Activated gamma-delta T cell treated with Interleukin-2 at 50 U/mL for 16 hours (primary cell): ENCODE data around the gene ACTN3.

ENCODE experiments used
- DNase-seq: peaks from one replicate; pipeline ENCODE4 v3.0.0-alpha.2; 2020

ACTN3 gene

GRCh38 chr11:66545701-66546367 is 869 bp upstream of the ACTN3 start, which contains the start of gene ZDHHC24:
TSS of gene ZDHHC24 (minus strand) at chr11:66546048. CDS start at chr11:66546003, 45 bp downstream.
- DNase-seq: peak; percentile 74

GRCh38 chr11:66546966-66547661 is 411 bp downstream of the ACTN3 start:
- no peak for DNase-seq

GRCh38 chr11:66547662-66548009 is 933 bp downstream of the ACTN3 start:
- DNase-seq: no peak

DNA sequence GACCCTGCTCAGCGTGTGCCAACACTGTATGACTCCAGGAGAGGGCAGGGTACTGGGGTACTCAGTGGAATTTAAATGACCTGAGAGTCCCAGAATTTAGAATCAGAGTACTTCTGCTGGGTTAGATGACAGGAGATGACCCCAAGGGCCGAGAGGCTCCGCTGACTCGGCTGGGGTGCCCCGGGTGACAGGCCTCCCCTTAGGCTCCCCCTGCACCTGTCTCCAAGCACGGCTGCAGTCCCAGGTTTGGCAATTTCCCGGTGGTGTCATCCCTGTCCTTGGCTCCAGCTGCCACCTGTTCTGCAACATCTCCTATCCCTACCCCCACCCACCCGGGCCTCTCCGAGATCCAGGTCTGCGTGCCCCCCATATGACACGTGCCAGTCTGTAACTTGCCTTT is 1.3 kb downstream of the ACTN3 start:
- no peak for DNase-seq

- DNase-seq: no peak
Observed at GRCh38 chr11:66548774-66549630, 2.3 kb downstream of the ACTN3 start.

DNA sequence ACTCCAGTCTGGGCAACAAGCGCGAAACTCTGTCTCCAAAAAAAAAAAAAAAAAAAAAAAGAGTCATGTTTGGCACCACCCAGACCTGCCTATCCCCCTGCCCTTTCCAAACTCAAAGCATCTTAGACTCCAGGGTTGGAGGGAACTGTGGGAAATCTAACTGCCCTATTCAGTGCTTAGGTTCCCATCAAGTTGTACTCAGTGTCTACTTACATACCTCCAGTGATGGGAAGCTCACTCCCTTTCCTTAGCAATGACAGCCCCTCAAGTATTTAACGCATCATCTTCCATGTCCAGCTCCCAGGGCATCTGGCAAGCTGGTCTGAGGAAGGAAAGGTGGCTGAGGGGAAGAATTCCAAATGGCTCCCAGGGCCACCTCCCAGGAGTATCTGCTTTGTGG is 3.0 kb downstream of the ACTN3 start:
- no peak for DNase-seq

GRCh38 chr11:66550887-66551286 is 4.2 kb downstream of the ACTN3 start:
- no peak for DNase-seq

DNA sequence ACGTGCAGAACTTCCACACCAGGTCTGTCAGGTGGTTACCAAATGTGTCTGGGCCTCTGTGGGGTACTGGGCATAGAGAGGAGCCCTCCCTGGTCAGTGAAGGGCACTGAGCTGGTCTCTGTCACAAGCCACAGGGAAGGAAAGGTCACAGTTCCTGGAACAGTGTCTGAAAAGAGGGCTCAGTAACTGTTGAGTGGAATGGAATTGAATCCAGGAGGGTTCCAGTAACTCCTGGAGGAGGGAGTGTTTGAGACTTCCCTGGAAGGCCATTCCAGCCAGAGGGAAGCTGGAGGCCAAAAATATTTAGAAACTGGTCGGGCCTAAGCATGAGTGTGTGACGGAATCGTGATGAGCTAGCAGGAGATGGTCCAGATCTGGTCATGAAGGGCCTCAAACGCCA is 7.9 kb downstream of the ACTN3 start:
- no peak for DNase-seq

DNA sequence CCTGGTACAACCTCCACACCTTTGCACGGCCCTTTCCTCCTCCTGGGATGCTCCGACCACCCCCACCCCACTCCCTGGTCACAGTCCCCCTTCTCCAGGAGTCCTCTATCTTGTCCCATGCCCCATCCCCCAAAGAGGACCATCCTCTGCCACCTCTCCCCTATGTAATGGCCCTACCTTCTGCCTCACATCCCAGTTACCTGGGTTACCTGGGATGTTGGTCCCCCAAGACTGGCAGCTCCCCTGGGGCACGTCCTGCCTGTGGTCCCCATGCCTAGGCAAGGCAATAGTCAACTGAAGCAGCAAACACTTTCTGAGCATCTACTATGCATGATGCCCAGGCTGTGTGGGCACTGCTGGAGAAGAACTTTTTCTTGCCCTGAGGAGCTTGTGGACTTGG is 8.7 kb downstream of the ACTN3 start:
- DNase-seq: no peak

- DNase-seq: no peak
Observed at GRCh38 chr11:66556086-66556485, 9.4 kb downstream of the ACTN3 start.

DNA sequence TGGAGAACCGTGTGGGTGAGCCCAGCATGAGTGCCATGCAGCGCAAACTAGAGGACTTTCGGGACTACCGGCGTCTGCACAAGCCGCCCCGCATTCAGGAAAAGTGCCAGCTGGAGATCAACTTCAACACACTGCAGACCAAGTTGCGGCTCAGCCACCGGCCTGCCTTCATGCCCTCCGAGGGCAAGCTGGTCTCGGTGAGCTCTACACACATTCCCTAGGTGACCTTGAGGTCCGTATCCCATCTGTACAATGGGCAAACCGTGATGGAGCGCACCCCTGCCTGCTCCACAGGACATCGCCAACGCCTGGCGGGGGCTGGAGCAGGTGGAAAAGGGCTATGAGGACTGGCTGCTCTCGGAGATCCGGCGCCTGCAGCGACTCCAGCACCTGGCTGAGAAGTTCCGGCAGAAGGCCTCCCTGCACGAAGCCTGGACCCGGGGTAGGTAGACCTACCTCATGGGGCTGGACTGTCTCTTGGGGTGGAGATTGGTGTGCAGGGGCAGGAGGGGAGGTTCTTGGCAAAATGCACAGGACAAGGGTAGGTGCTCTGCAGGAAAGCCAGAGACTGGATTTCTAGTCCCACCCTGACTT is 11.1 kb downstream of the ACTN3 start:
- DNase-seq: no peak

DNA sequence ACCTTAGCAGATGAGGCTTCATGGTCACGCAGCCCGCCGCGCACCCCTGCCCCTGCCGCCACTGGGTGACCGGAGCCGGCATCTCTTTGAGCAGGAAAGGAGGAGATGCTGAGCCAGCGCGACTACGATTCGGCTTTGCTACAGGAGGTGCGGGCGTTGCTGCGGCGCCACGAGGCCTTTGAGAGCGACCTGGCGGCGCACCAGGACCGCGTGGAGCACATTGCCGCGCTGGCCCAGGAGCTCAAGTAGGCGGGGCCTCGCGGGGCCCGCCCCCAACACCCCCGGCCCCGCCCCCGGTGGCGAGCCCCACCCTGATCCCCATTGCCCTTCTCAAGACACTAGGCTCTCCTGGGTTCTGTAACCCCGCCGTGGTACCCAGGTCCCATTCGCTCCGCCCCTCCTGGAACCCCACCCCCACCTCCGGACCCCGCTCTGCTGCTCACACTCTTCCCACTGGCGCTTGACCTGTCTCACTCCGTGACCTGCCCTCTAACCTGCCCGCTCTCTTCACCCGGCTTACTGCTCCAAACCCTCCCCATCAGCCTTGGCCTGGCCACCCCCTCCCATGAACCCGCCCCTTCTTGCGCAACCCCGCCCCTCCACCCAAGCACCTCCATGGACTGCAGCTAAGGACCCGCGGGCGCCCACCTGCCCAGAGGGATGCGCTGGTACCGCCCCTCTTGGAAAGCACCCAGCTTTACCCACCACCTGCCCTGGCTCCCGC is 12.6 kb downstream of the ACTN3 start:
- DNase-seq: no peak

DNA sequence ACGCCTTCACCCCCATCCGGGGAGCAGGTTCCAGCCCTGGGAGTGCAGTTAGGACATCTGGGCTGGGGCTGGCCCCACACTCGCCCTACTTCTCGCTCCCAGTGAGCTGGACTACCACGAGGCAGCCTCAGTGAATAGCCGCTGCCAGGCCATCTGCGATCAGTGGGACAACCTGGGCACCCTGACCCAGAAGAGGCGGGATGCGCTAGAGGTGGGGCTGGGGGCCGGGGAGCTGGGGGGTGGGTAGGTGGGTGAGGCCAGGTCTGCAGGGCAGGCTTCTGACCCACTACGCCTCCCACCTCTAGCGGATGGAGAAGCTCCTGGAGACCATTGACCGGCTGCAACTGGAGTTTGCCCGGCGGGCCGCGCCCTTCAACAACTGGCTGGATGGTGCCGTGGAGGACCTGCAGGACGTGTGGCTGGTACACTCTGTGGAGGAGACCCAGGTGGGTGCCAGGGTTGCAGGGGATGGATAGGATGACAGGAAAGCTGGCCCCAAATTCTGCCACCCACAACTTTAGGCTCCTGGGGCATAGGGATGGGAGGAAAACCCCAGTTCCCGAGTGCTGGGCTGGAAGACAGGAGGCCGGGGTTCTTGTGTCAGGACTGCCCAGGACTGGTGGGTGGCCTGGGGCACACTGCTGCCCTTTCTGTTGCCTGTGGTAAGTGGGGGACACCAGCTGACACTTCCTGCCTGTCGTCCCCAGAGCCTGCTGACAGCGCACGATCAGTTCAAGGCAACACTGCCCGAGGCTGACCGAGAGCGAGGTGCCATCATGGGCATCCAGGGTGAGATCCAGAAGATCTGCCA is 13.4 kb downstream of the ACTN3 start:
- no peak for DNase-seq

DNA sequence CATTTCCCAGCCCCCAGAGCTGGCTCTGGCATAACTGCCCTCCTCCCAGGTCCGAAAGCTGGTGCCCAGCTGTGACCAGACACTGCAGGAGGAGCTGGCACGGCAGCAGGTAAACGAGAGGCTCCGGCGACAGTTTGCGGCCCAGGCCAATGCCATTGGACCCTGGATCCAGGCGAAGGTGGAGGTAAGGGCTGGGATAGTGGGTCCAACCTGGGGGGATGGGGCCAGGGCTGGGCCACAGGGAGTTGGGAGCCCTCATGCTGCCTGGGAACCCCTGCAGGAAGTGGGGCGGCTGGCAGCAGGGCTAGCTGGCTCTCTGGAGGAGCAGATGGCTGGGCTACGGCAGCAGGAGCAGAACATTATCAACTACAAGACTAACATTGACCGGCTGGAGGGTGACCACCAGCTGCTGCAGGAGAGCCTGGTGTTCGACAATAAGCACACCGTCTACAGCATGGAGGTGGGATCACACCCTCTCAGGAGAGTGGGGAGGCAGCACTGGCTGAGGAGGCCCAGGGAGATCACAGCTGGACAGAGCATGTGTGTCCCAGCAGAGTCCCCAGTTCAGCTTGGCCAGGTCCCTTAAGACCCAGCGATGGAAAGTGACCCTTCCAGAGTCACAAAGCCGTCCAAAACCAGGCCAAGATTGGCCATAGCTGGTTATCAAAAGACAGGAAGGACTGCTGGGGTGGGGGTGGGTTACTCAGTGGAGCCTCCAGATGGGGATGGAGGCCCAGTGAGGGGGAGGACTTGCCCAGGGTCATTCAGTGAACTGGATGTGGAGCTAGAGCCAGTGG is 14.7 kb downstream of the ACTN3 start:
- no peak for DNase-seq

GRCh38 chr11:66561975-66562248 is 15.2 kb downstream of the ACTN3 start:
- DNase-seq: no peak

GRCh38 chr11:66562275-66562674 is 15.6 kb downstream of the ACTN3 start:
- no peak for DNase-seq

GRCh38 chr11:66562907-66563583 is 16.3 kb downstream of the ACTN3 start:
- DNase-seq: no peak

GRCh38 chr11:66563832-66564231 is 17.1 kb downstream of the ACTN3 start:
- DNase-seq: no peak

DNA sequence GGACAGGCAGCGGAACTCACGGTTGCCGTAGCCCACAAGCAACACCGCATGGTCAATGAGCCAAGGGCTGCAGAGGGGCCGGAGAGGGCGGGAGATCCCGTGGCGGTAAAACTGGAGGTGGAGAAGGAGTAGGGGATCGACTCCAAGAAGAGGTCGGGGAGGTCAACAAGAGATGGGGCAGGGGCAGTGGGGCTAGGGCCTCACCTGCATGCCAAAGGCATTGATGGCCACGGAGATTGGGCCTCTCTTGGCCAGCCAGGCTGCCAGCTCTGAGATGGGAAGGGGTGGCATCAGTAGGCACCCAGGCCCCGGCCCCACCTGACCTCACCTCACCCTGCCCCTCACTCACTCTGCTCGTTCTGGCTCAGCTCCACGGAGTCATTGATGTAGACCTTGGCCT is 17.8 kb downstream of the ACTN3 start:
- no peak for DNase-seq

DNA sequence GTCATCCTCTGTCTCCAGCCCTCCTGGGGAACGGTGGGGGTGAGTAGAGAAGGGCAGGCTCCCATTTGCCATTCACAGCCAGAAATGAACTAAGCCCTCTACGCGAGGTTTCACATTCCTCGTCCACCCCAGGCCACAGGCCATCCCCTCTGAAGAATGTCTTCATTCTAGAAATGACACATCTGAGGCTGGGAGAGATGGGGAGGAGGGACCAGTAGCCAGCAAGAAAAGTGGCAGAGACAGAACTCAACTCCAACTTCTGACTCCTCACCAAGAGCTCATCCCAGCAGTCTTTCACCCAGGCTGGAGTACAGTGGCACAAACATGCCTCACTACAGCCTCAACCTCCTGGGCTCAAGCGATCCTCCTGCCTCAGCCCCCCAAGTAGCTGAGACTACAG is 18.3 kb downstream of the ACTN3 start:
- DNase-seq: no peak

- DNase-seq: no peak
Observed at GRCh38 chr11:66566221-66566620, 19.5 kb downstream of the ACTN3 start.
